GM08714 (cell line): ENCODE data around the gene GRID2.

ENCODE experiments used
- H3K4me3 ChIP-seq: fragments of 200-500 bp; sonication (Bioruptor generic); 2 replicates; pipeline ENCODE4 v1.5.1; 2014; ENCODE audit warnings: mild to moderate bottlenecking, low read length, inconsistent platforms
- ZNF274 ChIP-seq: IDR thresholded peaks from 2 replicates; pipeline ENCODE4 v1.6.1; 2012; ENCODE audit warnings: mild to moderate bottlenecking, low read depth, low read length

Gene GRID2

DNA sequence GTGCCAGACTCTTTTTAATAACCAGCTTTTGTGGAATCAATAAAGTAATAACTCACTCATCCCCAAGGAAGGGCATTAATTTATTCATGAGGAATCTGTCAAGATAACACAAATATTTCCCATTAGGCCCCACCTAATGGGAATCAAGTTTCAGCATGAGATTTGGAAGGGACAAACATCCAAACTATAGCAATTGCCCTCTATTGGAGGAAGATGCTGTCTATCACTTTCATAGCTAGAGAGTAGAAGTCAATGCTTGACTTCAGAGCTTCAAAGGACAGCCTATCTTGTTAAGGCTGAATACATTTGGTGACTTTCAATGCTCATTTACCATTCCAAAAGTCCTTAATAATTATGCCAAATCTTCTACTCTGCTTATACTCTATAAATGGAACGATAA lies 1439.9 kb downstream of the GRID2 start:
- H3K4me3 ChIP-seq: no peak overlapping the region
- TF ChIP-seq ZNF274: no peak

DNA sequence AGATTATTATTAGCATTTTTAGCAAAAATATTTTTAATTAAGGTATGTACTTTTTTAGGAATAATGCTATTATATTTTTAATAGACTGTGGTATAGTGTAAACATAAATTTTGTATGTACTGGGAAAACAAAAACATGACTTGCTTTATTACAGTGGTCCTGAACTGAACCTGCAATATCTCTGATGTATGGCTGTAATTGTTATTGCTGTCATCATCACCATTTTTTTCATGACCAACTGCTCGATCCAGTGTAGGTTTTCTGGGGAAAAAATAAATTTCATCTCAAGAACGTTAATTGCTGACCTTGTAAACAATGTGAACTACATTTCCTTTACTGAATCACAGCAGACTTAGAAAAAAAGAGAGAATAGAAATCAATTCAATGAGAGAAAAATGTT lies 1441.2 kb downstream of the GRID2 start:
- no peak for TF ChIP-seq ZNF274
- H3K4me3 ChIP-seq: no peak overlapping the region

DNA sequence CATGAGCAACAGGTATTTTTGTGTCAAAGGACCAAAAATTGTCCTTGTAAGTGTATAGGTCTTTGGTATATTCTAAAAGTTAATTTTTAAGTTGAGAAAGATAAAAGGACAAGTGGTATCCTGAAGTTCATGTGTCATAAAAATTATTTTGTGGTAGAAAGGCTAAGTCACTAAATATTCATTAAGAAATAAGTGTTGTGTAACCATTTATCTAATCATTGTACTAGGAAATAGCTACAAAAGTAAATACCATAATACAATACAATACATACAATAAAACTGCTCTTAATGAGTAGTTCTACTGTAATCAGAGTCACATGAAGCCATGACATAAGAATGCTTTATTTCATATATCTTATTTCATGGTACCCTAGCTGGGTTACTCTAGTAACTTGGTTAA lies 1442.3 kb downstream of the GRID2 start:
- no peak for TF ChIP-seq ZNF274
- no peak overlapping the region for H3K4me3 ChIP-seq

DNA sequence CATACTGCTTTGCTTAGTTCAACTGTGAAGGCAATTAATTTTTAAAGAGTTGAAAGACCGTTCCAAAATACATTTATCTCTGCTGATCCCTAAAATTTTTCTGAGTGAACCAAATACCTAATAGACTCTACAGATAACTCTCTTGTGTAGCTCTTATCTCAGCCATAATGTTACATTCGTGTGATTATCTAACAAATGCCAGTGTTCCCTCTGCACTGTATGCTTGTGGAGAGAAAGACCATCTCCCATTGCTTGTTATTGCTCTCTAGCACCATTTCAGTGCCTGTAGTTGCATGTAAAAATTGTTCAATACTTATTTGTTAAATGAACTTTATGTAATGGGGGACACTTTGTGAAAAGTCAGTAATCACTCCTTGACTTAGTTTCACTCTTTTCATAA lies 1443.5 kb downstream of the GRID2 start:
- H3K4me3 ChIP-seq: no peak overlapping the region
- TF ChIP-seq ZNF274: no peak

DNA sequence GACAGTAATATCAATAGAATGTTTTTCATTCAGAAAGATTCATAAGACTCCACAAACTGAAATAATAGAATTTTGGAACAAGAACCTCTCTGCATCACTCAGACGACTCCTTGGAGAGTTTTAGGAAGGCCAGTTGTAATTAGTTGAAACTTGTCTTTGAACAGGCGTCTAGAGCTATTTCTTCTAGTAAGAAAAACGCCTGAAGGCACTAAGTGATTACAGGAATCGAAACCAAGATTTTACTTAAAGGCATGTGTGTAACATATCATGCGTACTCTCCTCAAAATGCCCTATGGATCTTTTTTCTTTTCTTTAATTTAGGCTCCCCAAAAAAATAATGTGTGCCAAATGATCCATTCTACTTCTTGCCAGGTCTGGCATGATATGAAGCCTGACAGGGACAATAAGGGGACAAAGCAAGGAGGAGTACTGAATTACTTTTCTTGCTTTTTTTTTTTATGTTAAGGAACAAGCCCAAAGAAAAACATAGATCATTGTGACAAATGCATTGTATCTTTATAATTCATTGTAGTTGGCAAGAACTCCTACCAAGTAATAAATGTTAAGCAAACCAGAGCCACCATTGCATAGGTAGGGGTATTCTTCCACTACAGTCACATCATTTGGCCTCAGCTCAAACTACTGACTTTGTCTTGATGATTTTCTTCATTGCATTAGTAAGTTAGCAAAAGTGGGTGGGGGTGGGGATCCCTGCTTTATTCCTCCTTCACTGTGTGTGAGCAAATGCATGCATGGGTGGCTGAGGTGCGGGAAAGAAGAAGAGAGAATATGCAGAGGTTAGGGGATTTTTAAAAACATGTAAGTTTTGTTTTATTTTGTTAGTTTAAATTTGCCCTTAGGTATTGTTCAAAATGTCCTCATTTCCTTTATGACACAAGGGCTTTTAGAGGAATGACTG lies 1444.9 kb downstream of the GRID2 start:
- no peak overlapping the region for H3K4me3 ChIP-seq
- no peak for TF ChIP-seq ZNF274

DNA sequence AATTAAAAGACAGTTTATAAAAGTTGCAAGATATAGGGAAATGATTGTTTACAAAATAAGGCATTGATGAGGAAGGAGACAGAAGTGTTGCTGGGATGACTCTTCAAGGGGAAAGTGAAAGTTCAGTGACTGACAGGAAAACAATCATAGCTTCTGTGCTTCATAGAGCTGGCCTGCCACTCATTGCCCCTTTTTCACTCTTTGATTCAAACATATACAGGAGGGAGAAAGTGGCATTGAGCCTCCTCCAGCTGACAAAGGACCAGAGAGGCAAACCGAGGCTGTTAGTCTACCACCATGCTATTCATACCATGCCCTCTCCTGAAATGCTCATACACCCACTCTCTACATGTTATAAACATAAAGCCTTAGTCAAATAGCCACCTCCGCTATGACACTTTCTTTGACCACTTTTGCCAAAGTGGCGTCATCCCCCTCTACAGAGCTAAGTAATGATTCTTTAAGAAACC lies 1445.6 kb downstream of the GRID2 start:
- no peak for TF ChIP-seq ZNF274
- peak overlapping the region; percentile 39; the same call in 1 of the 2 replicates for H3K4me3 ChIP-seq

DNA sequence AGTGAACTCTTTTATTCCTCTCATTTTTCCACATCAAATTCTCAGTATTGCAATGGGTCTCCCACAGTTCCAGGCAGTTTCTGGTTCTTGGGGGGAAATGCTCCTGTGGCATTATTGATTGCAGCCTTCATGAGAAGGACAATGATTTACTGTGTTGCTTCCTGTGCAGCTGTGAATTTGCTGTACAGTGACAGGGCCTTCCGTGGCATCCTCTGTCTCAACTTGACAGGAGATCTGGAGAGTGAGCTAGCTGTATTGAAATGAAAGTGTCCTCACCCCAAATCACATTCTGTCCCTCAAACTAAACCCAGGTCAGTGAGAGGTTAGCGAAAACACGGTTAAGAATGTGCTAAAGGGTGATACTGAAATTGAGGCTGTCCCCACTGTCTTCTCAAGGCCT lies 1447.6 kb downstream of the GRID2 start:
- no peak for TF ChIP-seq ZNF274
- no peak overlapping the region for H3K4me3 ChIP-seq

DNA sequence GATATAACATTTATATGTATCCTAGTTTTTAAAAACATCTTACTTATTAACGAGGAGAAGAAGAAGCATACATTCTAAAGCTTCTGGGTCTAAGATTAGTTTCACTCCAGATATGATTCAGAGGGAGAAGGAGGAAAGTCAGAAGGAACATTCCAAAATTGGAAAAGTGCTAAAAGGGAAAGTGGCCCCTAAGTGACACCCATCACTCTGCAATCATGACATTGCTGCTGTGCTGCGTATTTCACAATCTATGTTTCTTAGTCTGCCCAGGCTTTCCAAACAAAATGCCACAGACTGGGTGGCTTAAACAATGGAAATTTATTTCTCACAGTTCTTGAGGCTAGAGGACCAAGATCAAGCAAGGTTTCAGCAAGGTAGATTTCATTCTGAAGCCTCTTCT lies 1452.3 kb downstream of the GRID2 start:
- no peak for TF ChIP-seq ZNF274
- H3K4me3 ChIP-seq: no peak overlapping the region

DNA sequence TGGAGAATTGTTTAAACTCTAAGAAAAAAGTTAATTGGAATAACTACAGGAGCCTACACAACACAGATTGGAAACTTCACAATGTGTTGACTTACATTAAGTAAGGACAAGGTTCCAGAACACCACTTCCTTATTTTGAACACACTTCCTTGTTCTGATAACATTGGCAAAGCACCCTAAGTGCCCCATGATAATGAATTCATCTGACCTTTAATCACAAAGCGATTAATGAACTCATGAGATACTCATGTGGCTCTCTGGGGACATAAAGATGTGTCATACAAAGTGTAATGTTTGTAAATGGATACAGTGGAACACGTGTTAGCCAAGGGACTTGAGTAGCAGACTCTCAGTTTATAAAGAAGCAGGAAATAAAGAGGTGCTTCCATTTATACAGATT lies 1455.7 kb downstream of the GRID2 start:
- no peak for TF ChIP-seq ZNF274
- no peak overlapping the region for H3K4me3 ChIP-seq

DNA sequence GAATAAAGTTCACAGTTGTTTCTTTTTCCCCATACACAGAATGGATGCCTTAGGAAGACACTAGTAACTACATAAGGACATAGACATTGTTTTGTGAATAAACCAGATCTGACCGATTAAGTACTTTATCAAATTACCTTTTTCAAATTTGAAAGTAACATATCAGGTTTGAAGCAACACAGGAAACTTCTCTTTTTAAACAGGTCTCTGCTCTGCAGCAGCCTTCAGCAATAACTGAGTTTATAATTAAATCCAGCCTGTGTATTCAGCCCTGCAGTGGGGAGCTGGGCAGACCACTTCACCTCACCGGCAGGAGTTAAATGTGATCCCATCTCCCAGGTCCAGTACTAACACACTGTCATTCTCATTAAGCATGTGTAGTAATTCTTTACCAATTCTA lies 1456.5 kb downstream of the GRID2 start:
- TF ChIP-seq ZNF274: no peak

DNA sequence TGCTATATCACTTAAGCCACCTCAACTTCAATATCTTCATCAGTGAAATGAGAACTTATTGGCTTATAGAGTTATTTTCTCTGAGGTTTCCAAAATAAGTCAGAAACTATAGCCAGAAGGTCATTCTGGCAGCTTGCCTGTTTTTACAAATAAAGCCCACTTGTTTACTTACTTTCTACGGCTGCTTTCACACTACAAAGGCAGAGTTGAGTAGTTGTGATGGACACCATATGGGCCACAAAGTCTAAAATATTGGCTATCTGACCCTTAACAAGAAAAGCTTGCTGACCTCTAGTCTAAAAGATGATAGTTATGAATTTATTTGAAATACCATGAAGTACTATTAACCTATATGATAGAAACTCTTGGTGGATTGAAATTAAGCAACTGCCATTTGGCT lies 1457.5 kb downstream of the GRID2 start:
- TF ChIP-seq ZNF274: no peak
- H3K4me3 ChIP-seq: no peak overlapping the region

More for the DNA sequence above, 1456.5 kb downstream of the GRID2 start:
- H3K4me3 ChIP-seq: no peak overlapping the region

DNA sequence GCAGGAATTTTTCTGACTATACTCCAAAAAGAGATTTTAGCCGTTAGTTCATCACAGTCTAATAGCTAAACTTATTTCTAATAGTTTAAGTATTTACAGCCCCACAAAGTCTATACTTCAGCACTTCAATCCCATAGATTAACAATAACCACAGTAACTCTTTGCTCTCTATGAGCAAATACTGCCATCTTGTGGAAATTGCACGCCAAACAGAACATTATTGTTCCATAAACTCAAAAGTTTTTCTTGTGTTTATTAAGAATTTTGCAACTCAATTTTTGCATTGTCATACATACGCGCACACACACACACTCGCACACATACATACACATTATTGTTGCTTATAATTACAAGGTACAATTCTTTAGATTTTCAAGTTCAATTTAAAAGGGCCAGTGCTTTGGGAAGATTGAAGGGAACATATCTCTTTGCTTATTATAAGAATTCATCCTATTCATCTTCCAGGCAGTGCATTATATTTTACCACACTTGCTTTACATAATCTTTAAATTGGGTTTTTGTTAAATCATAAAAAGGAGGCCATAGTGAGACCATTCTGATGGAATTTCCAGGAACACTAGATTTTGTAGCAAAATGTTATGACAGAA lies 1461.0 kb downstream of the GRID2 start:
- no peak for TF ChIP-seq ZNF274
- H3K4me3 ChIP-seq: no peak overlapping the region

DNA sequence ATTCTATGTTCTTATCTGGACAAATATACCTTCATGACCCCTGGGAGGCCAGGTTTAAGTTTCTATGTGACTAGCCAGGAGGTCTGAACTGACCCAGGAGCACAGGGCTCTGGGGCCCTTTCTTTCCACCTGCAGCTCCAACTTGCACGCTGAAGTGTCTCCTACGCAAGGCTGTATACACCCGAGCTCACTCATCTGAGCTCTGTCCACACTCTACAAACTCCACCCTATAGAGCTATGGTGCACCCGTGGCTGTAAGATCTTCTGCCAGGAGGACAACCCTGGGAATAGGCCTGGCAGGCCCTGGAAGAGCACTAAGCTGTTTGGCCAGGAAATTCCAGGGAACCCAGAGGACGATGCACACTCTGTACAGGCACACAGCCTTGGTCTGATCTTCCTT lies 1464.2 kb downstream of the GRID2 start:
- TF ChIP-seq ZNF274: no peak
- H3K4me3 ChIP-seq: no peak overlapping the region

DNA sequence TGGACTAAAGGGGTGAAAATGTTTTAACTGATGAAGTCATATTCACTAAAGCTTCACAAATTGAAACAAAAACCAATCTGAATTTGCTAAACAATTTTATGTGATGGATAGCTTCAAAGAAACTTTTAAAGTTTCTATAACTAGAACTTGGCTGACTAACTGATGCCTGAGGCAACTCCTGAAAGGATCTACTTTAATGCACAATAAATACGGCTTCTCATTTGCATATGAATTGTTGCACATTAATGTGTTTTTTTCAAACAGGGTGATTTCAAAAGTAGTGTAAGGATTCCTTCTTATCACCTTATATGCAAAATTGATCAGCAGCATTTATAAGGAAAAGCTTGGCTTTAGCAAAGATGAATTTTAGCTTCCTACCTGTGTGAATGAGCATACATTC lies 1466.4 kb downstream of the GRID2 start:
- no peak for TF ChIP-seq ZNF274
- H3K4me3 ChIP-seq: no peak overlapping the region
